Globus pallidus (tissue), 1 donor: Measurements from ENCODE around the gene CCDC68.

Experiments
- DNase-seq: peaks from one replicate; pipeline ENCODE4 v3.0.0-alpha.2; 2015; ENCODE audit warnings: low spot score

CCDC68 gene

GRCh38 chr18:54918060-54918459, 41.2 kb downstream of the CCDC68 start:
- no peak for DNase-seq

GRCh38 chr18:54916507-54916906, 42.8 kb downstream of the CCDC68 start:
- DNase-seq = no peak

GRCh38 chr18:54914816-54915215, 44.4 kb downstream of the CCDC68 start:
- DNase-seq = no peak

DNA sequence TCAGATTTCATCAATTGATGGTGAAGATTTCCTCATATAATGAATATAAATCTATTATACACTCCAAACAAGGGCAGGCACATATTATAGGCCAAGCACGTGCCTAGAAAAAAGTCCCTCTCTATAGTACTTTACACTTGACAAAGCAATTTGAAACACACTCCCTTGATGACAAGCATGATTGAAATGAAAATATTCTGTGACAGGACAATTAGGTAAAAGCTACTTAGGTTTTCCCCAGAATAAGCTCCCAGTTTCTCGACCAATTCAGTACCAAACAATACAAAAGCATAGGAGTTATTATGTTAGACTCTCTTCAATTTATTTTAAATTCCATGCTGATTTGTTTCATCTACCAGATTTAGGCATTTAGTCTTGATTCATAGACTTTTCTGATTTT, 47.7 kb downstream of the CCDC68 start:
- no peak for DNase-seq

DNA sequence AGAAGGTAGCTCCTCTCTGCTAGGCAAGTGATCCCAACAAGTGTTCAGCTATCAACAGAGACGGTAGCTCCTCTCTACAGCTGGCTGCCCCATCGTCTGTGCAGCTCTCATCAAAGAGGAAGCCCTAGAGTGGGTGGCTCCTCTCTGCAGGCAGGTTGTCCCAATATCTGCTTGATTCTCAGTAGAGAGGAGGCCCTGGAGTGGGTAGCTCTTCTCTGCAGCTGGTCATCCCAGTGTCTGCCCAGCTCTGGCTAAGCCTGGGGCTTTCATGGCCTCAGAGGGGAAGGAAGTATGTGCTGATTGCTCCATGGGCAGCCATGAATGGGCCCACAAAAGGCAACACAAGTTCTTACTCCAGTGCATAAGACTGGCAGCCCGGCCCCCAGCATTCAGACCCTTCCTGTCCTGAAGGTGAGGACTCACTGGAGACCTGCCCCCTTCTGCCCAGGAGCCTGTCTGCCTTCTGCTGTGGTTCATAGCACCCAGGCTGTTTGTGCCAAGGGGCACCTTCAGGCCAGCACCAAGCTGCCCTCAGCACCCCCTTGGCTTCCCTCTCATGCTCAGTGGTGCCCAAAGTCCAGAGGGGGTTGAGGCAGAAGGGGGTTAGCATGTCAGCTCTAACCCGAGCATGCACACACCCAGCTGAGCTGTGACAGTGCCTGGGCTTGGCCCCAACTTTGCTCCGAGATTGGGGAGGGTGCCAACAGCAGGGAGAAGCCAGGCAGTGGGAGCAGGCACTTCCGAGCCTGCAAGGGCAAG, 48.9 kb downstream of the CCDC68 start:
- DNase-seq = no peak

DNA sequence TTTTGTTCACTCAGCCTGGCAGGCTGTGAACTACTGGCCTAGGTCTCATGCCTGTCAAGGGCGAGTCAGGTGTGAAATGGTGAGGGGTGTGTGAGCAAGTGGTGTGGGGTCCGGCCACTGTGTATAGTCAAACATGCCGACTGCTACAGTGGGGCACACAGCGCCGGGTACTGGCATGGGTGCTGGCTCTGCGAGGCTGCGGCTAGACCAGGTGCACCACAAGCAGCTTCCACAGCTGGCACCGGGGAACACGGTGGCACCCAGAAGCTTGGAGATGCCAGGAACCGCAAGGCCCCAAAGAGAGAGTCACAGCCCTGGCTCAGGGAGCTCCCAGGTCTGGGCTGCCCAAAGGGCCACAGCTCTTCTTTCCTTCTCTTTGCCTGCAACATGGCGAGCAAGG, 49.7 kb downstream of the CCDC68 start:
- no peak for DNase-seq

DNA sequence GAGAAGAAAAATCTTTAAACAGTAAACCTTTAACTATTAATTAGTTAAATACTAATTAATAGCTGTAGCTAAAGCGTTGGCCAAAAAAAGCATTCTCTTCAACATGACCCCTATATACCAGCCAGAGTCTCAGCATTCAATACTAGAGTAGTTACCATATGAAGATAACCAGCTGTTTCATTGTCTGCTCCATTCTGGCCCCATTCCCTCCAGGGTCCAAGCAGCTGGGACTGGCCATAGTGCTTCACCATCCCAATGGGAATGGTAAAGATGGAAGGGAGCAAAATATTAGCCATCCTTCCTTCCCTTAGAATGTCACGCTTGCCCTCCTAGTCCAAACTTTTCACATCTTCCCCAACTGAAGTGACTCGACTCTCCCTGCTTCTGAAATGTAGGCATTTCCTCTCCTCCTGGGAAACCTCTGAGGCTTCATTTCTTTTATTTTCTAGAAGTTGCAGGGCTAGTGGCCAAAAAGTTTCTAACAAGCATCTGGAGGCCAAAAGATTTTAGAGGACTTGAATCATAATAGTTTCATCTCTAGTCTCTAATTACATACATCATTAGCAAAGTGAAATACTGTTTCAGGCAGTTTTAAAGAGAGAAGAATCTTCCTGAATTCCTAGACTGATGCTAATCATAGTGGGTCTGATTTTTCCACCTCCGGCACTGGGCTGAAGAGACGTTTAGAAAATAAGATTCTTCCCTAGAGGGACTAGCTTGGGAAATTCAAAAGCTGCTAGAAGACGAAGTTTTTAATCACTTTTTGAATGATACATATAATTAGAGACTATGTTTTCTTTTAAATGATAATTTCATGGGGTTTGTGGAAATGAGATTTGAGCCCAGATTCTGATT, 52.7 kb downstream of the CCDC68 start:
- DNase-seq = no peak

DNA sequence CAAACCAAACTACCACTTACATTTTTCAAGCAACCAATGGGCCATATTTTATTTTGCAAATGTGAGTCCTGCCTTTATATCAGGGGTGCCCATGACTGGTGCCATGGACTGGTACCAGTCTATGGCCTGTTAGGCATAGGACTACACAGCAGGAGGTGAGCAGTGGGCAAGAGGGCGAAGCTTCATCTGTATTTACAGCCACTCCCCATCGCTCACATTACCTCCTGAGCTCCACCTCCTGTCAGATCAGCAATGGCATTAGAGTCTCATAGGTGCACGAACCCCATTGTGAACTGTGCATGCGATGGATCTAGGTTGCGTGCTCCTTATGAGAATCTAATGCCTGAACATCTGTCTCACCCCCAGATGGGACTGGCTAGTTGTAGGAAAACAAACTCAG, 53.6 kb downstream of the CCDC68 start:
- no peak for DNase-seq

GRCh38 chr18:54904581-54904980, 54.7 kb downstream of the CCDC68 start:
- DNase-seq = no peak

DNA sequence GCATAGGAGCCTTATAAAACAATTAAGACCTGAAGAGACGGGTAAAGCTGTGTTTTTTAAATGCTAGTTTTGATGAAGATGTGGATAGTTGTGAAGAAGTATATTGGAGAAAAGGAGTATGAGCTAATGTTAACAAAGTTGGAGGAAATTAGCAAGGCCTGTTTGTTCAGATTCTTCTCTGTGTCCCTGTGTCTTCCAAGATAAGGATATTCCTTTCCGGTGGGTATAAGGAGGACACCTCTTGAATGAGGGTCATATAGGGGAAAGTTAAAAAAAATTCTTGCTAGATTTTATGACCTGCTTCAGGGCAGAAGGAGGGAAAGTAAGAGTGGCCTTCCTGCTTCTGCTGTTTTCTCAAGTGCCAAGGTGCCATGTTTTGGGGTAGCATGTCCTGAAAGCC, 59.0 kb downstream of the CCDC68 start:
- DNase-seq = no peak

GRCh38 chr18:54899500-54899899, 59.8 kb downstream of the CCDC68 start:
- DNase-seq = no peak

DNA sequence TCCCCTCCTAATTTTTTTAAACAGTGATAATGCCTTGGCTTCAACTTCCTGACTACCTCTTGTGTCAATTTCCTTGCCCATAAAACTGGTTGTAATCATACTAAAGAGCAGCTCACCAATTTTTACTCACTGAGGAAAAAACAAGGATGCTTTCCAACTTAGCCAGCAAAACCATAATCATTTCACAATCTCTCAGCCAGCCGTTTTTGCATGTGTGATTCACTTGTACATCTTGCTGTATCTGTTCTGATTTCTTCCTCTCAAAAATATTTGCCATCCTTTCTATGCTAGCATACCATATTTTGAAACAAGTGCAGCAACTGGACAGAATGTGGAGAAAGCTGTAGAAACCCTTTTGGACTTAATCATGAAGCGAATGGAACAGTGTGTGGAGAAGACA, 70.3 kb downstream of the CCDC68 start:
- DNase-seq = no peak

DNA sequence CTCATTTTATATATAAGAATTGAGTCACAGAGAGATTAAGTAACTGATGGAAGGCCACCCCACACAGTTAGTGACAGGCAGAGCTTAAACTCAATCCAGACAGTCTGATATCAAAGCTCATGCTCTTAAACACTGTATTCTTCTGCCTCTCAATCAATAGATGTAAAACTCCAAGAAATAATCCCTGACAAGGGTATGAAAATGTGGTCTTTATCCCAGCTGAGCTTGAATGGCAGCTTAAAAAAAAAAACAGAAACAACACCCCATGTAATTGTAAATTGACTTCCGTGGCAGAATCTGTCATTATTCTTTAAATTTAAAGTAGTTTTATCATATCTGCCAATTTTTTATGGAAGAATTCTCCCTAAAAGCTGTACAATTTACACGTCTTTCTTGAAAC, 70.9 kb downstream of the CCDC68 start:
- no peak for DNase-seq

DNA sequence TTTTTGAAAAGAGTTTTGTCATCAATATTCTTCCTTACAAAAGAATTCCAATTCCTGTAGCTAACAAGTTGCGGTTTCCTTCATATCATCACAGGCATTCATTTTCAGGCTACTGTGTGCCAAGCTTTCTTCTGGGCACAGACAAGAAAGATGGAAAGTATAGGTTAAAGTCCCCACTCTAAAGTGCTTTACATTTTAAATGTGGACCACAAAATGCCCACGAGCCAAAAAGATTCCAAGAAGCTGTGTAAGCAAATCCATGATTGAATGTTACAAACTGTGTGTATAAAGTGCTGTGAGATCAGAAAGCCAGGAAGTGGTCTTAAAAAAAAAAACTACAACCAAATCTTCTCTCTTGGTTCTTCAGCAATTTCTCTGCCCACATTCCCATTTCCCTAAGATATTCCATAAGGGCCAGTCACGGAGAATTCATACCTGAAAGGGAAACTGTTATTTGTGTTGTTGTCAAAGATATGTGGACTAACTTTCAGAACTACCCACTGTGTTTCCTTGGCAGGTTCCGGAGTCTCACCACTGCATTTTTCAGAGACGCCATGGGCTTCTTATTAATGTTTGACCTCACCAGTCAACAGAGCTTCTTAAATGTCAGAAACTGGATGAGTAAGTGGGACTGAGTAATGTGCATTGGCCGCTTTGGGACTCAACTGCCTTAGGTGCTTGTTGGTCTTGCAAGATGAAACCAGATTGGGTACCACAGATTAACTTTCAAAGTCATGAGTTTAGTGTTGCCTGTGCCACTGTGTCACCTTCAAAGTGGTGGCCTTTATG, 75.3 kb downstream of the CCDC68 start:
- DNase-seq = no peak

- no peak for DNase-seq
Observed at GRCh38 chr18:54882318-54882717, 76.9 kb downstream of the CCDC68 start.

- DNase-seq = no peak
Observed at GRCh38 chr18:54881229-54881768, 78.0 kb downstream of the CCDC68 start.

DNA sequence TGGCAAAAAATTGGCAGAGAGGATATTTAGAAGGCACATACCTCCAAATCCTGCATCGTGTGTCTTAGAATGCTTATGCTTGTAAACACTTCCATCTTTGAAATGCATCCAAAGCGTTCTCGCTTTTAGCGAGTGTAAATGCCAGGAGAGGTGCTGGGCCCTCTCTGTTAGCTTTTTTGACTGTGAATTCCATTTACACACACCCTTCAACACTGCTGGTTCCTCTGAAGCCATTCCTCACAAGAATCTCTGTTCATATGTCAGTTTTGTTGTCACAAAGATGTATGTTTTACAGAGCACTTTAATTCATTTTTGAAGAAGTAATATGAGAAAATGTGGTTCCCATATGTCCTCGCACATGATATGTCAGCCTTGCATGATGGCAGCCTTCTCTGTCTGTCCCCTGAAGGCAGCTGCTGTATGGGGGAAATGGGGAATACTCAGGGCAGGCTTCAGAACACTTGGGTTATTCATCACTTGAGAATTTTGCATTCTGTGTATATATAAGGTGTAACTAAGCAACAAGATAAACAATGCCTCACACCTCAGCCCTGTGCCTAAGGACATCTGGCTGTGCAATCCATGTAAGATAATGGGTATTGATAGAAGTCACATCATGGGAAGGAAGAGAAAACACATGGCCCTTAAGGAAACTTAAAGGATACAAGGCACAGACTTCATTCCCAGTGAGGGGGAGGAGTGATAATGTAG, 78.7 kb downstream of the CCDC68 start:
- no peak for DNase-seq

- DNase-seq = no peak
Observed at GRCh38 chr18:54879691-54880090, 79.6 kb downstream of the CCDC68 start.

DNA sequence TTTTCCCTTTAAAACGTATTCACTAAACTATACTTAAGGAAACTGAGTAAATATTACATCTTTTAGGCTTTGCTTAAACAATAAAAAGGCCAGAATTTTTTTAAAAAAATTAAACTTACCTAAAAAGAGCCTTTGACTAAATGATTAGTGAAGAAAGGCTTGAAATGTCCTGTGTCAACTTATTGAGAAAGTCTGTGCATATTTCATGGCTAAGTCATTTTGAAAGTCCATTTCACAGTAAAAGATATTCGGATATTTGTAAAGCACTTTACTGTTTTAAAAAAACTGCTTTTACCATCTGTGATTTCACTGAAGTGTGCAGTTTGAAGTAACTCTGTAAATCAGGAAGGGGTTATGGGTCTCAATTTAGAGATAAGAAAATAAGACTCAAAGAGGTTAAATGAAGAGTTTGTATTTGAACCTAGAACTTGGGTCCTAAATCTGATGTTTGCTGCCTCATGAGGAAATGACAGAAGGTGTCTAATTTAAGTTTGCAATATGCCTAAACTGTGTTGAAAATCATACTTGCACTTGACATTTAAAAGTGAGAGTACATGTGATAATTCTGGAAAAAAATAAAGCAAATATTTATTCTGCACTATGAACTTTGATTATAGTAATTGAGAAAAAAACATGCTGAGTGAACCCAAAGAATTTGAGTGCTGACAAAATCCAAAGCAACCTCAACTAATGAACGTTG, 80.5 kb downstream of the CCDC68 start:
- no peak for DNase-seq

GRCh38 chr18:54878159-54878622, 81.1 kb downstream of the CCDC68 start:
- no peak for DNase-seq

DNA sequence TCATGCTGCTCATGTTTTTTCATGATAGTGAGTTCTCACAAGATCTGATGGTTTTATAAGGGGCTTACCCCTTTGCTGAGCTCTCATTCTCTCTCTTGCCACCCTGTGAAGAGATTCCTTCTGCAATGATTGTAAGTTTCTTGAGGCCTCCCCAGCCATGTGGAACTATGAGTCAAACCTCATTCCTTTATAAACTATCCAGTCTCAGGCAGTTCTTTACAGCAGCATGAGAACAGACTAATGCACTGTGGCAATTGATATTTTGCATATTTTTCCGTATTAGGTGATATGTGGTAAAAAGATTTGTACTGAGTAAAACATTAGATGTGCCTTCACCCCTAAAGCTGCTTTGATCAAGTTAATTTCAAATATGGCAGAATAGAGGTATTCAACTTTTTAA, 82.2 kb downstream of the CCDC68 start:
- DNase-seq = no peak
